PFSK-1 (cell line): ENCODE results near the gene VTCN1.

Experiments used
- POLR2AphosphoS5 ChIP-seq: IDR thresholded peaks from 2 replicates; pipeline ENCODE4 v1.6.1; 2012; ENCODE audit warnings: low read depth, mild to moderate bottlenecking, control low read depth, low read length, moderate library complexity
- SIN3A ChIP-seq: IDR thresholded peaks from 2 replicates; pipeline ENCODE4 v1.6.1; 2012; ENCODE audit warnings: mild to moderate bottlenecking, low read length, moderate library complexity, borderline replicate concordance; ENCODE audit not compliant: insufficient read depth
- TAF1 ChIP-seq: IDR thresholded peaks from 2 replicates; pipeline ENCODE4 v1.6.1; 2012; ENCODE audit warnings: low read length, control low read depth, borderline replicate concordance; ENCODE audit not compliant: insufficient read depth
- TF ChIP-seq, protein P1 (sequence below), 2 experiments: IDR thresholded peaks; 2 replicates each; pipeline versions ENCODE4 v1.6.1 to v1.8.0; 2011 to 2012; ENCODE audit warnings: low read depth in 2 of 2, low read length in 2 of 2, control low read depth in 1 of 2, inconsistent platforms in 1 of 2, mild to moderate bottlenecking in 1 of 2, moderate library complexity in 1 of 2; ENCODE audit not compliant: insufficient read depth in 1 of 2

DNA sequence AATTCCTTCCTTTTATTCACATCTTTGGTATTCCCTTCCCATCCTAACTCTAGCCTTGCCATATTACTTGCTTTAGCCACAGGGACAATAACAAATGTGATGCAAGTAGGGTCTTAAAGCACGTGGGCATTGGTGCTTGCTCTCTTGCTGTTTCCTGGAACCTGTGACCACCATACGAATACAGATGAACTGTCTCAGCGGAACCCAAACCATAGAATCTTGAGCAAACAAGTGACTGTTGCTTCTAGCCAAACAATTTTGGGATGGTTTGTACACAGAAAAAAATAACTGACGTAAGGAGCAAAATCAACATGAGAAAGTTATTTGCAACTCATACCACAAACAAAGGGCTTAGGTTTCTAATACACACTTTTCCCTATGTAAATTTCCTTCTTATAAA lies 15.2 kb upstream of the VTCN1 start:
- TF ChIP-seq POLR2AphosphoS5: no peak
- TF ChIP-seq, protein P1, sequence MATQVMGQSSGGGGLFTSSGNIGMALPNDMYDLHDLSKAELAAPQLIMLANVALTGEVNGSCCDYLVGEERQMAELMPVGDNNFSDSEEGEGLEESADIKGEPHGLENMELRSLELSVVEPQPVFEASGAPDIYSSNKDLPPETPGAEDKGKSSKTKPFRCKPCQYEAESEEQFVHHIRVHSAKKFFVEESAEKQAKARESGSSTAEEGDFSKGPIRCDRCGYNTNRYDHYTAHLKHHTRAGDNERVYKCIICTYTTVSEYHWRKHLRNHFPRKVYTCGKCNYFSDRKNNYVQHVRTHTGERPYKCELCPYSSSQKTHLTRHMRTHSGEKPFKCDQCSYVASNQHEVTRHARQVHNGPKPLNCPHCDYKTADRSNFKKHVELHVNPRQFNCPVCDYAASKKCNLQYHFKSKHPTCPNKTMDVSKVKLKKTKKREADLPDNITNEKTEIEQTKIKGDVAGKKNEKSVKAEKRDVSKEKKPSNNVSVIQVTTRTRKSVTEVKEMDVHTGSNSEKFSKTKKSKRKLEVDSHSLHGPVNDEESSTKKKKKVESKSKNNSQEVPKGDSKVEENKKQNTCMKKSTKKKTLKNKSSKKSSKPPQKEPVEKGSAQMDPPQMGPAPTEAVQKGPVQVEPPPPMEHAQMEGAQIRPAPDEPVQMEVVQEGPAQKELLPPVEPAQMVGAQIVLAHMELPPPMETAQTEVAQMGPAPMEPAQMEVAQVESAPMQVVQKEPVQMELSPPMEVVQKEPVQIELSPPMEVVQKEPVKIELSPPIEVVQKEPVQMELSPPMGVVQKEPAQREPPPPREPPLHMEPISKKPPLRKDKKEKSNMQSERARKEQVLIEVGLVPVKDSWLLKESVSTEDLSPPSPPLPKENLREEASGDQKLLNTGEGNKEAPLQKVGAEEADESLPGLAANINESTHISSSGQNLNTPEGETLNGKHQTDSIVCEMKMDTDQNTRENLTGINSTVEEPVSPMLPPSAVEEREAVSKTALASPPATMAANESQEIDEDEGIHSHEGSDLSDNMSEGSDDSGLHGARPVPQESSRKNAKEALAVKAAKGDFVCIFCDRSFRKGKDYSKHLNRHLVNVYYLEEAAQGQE (IDR thresholded peaks at IDR 0.05; ENCODE audit: insufficient read depth in 1 of 2, low read depth in 2 of 2, low read length in 2 of 2): no peak
- TF ChIP-seq TAF1: no peak
- no peak for TF ChIP-seq SIN3A
